HG03442 (cell line): ENCODE results near the gene CALR3.
A peak's percentile ranks its signal among the peaks of the same experiment; 100 is the strongest.
"Not testable (repeated sequence)": the region's sequence is repeated elsewhere in the genome, so short reads cannot be mapped to it uniquely, and the experiment has no call there.

Experiments used
- ATAC-seq: cut with Tn5 transposase; IDR thresholded peaks from one replicate; pipeline ENCODE4 v1.9.1; 2021; ENCODE audit warnings: mild to moderate bottlenecking, moderate library complexity; ENCODE audit not compliant: unreplicated experiment

Gene CALR3

DNA sequence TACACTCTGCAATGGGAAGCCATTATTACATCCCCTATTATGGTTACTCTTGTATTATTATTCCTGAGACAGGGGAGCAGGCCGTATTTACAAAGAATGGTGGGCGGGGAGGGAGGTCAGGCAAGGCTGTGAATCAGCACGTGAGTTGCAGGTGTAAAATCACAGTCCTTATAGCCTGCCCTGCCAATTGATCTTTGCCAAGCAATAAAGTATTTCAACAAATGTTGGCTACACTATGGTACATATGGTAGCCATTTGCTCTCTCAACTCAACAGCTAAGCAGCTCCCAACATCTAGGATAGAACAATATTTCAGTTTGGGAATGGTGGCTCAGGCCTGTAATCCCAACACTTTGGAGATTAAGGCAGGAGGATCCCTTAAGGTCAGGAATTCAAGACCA lies 36.3 kb downstream of the CALR3 start:
- no peak for ATAC-seq

DNA sequence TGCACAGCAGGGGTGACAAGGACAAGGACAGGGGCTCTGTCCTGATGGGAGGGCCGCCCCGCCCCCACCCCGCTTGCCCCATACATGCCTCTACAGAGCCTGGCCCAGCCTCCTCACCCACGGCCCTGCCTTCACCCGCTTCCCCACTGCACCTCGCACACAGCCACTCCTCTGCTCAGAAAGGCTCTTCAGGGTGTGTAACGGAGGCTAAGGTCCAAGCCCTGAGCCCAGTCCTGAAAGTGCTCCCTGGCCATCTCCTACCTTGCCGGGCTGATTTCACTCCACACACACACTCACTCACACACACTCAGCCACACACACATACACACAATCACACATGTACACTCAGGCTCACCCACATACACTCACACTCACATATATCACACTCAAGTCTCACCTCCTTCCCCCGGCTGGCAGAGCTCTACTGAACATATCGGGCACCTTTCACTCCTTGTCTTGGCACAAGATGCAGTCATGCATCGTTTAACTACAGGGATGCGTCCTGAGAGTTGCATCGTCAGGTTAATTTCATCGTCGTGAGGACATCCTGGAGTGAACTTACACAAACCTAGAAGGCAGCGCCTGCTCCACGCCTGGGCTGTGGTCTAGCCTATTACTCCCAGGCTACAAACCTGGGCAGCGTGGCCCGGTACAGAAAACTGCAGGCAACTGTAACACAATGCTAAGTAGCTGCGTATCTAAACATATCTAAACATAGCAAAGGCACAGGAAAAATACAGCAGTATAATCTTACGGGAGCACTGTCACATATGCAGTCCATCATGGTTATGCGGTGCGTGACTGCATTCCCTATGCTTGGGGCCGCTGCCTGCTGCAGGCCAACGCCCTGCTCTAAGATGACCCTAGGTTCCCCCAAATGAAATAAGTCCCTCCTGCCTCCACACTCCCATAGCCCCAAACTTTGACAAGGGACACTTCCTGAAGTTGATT lies 37.3 kb downstream of the CALR3 start:
- ATAC-seq = no peak

DNA sequence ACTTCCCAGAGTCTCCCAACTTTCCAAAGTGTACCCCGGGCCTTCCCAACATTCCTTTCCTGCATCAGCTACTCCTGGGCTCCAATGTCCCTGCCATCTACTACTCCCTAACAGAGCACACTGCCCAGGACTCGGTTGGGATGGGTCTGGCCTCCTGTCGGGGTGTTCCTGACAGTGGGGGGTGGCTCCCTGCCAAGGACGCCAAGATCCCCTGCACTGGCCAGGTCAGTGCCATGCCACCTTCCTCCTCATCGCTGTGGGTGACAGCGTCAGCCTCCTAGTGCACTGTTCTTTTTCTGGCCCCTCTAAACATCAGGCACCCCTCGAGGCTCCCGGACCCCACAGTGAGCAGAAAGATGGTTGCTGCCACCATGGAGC lies 38.0 kb downstream of the CALR3 start:
- ATAC-seq = no peak

DNA sequence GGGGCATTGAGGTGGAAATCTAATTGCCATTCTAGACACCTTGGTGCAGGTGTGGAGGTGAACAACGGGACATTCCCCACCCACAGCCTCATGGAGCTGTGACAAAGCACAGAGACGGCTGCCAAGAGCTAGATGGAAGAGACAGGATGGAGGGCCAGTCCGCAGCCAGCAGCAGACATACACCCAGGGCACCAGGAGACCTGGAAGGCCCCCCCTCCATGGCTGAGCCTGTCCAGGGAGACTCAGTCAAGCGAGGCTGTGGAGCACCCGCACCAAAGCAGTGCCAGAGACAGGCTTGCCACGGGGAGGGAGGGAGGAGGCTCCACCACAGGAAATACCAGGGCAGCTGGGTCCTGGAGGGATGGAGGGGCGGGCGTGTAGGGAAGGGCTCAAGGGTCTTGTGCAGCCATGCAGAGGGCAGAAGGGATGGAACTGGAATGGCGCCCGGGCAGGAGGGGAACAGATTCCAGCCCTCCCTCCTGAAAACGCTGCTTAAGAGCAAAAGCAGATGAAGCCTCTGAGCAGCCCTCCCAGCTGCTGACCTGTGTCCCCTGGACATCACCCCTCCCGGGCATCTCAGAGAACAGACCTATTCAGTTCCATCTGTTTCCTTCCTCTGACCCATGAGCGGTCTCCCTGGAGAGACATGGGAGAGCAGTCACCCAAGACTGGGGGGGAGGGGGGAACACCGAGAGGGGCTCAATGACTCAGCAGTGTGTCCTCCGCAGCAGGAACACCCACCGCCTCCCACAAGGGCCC lies 38.6 kb downstream of the CALR3 start:
- ATAC-seq = no peak

DNA sequence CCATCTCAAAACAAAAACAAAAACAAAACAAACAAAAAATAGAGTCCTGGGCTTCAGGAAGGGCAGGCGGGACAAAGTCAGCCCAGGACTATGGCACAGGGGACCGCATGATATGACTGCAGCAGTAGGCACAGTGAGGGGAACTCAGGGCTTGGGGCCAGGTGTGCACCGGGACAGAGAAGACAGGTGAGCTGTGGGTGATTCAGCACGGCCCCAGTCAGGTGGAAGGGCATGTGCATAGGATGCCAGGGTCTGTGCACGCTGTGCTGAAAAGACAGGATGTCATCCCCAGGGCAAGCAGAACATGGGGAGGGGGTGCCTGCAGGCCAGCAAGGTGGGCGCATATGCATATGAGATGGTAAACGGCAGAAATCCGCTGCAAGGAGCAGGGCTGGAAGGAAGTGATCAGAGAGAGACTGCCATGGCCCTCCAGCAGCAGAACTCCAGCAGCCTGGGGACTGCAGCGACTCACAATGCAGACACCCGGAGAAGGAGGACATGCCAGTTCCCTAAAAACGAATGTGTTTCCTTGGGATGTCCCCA lies 39.2 kb downstream of the CALR3 start:
- no peak for ATAC-seq

DNA sequence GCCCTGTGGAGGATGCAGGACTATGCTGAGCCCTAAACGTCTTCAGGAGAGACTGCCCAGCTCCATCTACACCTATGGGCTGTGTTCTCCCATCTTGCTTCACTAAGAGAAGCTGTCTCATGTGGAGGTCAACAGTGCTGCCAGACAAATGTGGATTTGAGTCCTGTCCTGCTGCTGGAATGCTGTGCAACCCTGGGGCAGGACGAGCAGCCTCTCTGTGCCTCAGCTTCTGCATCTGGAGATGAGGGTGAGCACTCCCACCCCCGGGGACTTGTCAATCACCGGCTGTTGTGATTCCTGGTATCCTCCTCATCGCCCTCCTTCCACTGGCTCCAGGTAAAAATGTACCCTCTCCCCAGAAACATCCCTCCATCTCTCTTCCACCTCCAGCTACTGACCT lies 40.5 kb downstream of the CALR3 start:
- no peak for ATAC-seq

DNA sequence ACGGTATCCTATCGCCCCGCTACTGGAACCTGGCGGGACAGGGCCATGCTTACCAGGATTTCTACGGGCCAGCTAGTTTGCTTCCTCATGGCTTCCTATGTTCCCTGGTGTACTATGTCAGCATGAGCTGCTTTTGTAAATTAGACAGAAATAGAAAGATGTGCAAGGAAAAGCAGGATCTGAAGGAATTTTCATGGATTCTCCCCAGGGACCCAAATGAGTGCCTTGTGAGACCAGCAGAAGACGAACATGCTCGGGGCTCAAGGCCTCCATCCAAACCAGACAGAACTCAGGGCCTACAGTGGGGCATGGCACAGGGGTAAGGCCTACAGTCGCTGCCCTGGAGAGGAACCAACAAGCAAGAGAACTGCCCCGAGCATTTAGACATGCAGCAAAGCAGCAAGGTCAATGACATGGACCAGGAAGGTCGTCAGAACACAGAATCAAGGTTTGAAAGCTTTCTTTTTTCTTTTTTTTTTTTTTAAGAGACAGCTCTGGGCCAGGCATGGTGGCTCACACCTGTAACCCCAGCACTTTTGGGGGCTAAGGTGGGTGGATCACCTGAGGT lies 41.5 kb downstream of the CALR3 start:
- ATAC-seq = no peak

DNA sequence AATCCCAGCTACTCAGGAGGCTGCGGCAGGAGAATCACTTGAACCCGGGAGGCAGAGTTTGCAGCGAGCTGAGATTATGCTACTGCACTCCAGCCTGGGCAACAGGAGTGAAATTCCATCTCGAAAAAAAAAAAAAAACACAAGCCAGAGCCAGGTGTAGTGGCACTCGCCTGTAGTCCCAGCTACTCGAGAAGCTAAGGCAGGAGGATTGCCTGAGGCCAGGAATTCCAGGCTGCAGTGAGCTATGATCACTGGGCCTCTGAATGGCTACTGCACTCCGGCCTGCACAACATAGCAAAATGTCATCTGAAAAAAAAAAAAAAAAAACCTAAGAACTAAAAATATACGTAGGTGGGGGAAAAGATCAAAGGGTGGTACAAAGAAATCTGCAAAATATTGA lies 43.6 kb downstream of the CALR3 start:
- no peak for ATAC-seq

DNA sequence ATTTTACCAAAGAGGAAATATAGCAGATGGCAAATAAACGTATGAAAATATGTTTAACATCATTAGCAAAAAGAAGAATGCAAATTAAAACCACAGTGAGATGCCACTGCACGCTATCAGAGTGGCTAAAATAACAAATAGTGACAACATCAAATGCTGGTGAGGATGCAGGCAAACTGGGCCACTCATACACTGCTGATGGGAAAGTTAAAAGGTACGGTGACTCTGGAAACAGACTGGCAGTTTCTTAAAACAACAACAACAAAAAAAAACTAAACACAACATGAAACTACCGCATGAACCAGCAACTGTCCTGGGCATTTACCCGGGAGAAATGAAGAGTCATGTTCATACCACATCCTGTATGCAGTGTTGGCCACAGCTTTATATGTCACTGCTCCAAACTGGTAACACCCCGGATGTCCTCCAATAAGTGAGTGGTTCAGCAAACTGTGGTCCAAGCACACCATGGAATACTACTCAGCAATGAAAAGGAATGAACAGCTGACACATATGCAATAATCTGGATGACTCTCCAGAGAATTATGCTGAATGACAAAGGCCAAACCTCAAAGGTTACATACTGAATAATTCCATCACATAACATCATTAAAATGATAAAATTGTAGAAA lies 46.5 kb downstream of the CALR3 start:
- no peak for ATAC-seq

DNA sequence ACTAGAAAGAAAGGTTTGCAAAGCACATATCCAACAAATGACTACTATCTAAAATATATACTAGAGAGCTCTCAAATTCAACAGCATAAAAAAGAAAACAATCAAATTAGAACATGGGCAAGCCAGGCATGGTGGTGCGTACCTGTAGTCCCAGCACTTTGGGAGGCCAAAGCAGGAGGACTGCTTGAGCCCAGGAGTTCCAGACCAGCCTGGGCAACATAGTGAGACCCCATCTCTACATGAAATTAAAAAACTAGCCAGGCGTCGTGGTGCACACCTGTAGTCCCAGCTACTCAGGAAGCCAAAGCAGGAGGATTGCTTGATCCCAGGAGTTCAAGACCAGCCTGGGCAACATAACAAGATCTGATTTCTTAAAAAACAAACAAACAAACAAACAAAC lies 47.1 kb downstream of the CALR3 start:
- ATAC-seq = not testable (repeated sequence)

DNA sequence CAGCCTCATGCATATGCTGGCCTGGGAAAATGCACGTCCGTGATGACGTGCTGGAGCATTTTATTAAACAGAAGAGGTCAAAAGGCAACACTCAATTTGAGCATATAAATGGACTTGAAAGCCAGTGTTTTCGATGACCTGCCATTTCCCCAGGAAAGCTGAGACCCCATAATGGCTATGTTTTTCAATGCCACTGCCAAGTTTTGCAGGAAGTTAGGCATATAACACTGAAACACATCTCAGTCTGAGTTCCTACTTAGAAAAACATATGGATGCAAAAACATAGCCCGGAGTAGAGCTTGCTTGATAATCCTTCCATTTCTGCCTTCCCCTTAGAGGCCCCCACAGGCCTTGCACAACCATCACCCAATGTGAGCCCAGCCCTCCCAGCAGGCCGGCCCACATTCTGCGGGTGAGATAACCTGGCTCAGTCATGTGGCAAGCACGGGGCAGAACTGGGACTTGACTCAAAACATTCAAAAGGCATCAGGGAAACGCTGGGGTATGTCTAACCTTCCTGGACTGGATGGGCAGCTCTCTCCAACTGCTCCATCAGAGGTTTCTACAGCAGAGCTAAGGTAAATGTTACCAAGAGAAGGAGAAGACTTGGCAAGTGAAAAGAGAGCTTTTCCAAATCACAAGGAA lies 49.1 kb downstream of the CALR3 start:
- peak; percentile 31 for ATAC-seq

DNA sequence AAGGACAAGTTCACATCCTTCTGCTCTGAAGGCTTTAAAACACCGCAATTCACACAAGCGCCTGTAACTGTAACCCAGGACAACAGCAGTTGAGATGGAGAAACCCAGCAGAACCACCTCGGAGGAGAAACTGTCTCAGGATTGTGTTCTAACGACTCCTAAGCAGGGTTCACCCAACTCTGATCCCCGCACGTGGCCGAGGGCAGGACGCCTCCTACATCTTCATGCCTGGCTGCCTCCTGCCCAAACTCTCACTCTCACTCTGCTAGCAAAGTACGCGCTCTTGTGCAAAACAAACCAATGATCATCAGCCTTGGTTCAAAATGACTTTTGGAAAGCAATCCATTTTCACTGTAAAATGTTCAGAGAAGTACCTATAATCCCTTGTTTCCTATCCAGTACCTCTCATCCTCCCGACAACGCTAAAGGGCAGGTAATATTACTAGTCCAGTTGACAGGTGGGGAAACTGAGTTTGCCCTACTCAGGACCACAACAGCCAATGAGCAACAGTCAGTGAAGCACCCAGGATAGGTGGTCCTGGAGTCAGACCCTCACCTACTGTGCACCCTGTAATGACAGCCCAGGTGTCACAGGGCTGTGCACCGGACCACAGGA lies 49.8 kb downstream of the CALR3 start:
- ATAC-seq = no peak

DNA sequence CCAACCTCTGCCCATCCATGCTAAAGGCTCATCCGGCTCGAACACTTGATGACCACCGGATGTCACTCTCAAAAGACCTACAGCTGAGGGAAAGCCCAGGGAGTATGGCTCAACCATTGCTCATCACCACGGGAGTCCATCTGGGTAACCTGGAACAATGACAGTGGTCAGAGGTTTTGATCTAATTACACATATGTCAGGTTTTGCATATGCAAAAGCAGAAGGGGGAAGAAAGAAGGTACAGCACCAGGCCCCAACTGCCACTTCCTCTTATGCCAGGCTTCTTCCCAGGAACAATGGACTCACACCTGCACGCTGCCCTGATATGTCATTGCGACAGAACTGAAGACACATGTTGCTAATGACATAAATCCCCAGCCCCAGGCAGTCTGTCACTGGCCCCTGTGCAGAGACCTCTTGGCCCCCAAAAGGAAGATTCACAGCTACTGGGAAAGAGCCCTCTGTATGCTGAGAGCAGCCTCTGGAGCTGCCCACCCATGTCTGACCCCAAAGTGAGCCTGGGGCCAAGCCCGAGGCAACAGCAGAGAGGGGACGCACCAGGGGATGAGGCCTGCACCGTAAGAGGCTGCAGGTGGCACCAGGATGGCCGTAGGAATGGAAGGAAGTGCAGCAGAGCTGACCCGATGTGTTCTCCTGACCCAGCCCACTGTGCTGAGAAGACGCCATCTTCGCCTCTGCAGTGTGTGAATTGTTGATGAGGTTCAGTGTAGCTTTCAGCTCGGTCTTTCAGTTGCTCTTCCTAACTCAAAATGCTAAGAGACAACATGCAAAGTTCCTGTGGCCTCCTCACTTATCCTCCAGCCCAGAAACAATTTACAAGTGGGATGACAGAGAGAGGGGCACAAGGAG lies 50.5 kb downstream of the CALR3 start:
- peak; percentile 37 for ATAC-seq

DNA sequence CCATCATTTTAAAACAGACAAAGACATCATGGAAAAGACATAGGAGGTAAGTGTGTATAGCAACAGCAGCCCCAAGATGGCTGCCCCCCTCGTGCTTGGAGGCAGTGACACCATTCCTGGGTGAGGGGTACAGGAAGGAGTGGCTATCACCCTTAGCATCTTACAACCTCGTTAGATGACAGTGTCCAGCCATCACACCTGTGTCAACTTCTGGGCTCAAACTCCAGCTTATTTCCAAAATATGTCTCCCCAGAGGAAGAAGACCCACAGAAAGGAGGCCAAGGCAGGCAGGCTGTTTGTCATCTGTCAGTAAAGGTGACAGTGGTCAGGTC lies 51.7 kb downstream of the CALR3 start:
- ATAC-seq = no peak

DNA sequence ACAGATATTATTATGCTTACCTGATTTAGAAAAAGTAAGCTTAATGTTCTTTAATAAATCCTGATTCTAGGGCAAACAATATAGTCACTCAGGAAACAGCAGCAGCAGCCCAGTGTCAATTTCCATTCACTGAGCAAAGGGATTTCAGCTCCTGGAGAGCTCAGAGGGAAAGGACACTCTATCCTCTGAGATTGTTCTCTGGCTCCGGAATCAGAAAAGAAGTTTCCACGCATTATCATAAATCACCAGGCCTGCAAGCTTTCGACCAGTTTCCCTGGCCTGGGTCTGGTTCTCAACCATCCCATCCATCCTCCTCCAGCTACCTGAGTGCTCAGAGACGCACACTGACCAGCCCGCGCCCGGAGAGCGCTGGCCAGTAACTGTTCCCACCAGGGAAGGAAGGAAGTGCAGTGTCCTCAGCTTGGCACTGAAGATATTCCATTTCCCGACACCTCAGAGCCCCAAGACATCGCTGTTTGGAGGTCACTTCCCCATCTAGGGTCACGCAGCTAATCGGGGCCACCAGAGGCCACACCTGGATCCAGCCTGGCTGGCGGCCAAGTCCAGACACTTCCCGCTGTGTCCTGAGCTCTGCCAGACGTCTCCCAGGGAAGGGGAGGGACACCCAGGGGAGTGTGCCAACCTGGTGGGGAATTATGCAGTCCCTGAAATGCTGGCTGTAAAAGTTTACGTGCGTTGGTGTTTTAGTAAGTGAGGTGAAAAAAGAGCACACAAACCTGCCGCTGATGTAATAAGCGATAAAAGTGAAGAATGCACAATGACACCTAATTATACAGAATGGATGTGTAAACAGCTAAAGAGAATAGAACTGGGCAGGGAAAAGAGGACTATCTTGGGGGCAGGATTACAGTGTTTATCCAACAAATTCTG lies 53.3 kb downstream of the CALR3 start:
- ATAC-seq = no peak

DNA sequence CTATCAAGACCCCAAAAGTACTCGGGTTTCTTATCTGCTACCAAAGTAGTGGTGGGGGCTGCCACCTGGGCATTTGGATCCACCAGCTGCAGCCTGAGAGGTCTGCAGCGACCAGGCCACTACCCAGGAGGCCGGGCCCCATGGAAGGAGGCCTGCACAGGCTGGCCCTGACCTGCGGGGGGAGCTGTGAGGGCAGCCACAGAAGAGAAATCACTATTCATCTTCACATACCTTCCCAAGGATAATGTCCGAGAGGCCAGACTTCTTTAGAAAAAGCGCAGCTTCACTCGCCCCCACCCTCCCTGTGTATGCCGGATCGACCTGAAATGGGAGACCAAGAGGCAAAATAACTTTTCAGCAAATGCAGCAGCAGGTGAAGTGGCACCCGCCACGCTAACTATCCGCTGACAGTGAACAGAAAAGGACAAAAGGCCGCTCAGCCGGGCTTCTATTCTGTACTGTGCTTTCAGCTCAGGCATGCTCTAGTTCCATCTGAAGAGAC lies 54.3 kb downstream of the CALR3 start:
- no peak for ATAC-seq

DNA sequence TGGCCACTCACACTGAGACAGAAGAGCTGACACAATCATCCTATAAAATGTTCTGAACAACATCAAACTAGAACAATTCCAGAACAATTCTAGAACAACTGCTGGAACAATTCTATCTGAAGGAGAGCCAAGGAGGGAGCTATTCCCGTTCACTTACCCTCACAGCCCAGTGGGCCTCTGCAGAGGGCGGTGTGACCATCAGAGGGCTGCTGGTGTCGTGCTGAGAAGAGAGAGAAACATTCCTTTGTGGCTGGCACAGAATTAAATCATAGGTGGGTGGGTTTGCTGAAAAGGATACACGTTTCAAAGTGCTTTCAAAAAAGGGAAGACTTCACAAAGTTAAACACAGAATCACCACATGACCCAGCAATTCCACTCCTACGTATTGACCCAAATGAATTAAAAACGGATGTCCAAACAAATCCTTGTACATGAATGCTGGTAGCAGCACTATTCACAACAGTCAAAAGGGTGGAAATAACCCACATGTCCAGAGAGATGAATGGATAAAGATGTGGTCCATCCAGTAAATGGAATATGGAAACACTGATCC lies 59.1 kb downstream of the CALR3 start:
- no peak for ATAC-seq
